HG02840 (cell line): ENCODE results near the gene ORMDL3.
A peak's percentile ranks its signal among the peaks of the same experiment; 100 is the strongest.
"Not testable (repeated sequence)": the region's sequence is repeated elsewhere in the genome, so short reads cannot be mapped to it uniquely, and the experiment has no call there.

Experiments used
- ATAC-seq: cut with Tn5 transposase; IDR thresholded peaks from one replicate; pipeline ENCODE4 v1.9.1; 2021; ENCODE audit warnings: mild to moderate bottlenecking, moderate library complexity, moderate number of reproducible peaks; ENCODE audit not compliant: unreplicated experiment, low FRiP score

ORMDL3 gene

DNA sequence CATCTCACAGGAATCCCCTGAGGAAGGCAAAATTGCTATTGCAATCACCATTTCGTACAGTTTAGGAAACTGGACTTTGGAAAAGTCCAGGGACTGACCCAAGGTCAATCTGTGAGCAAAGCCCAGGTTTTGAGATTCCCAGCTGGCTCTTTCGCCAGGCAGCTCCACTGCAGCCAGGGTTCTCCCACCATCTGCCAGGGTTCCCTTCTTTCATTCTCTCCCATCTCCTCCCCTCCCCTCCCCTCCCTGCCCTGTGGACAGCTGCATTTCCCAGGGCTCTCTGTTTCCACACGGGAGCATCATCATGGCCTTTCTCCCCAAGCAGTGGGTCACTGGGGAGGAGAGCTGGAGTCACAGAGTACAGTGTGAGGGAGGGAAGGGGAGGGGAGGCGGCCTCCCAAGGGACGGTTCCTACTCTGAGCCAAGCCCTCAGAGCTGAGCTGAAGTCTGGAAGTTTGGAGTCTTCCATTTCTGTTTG lies 23.5 kb upstream of the ORMDL3 start:
- ATAC-seq = no peak

DNA sequence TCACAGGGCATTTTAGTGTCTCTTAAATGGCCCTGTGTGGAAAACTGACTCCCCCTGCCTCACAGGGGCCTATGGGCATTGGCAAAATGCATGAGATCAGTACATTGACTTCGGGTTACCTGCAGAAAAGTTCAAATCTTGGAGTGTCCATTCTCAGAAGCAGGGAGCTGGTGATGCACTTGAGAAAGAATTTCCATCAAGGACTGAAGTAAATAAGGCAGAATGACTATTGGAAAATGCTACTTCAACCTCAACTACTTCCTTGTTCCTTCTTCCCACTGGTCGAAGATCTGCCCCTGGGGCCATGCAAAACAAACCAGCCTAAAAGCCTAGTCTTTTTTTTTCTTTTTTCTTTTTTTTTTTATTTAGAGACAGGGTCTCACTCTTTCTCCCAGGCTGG lies 21.6 kb upstream of the ORMDL3 start:
- ATAC-seq = no peak

DNA sequence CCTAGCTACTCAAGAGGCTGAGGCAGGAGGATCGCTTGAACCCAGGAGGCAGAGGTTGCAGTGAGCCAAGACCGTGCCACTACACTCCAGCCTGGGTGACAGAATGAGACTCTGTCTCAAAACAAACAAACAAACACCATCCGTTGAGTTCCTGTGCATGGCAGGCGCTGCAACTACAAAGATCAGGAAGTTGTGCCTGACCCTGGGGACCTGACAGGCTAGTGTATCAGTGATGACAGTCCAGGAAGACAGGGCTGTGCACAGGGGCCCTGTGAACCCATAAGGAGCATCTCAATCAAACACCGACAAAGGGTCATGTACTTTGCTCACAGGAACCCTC lies 21.1 kb upstream of the ORMDL3 start:
- not testable (repeated sequence) for ATAC-seq

DNA sequence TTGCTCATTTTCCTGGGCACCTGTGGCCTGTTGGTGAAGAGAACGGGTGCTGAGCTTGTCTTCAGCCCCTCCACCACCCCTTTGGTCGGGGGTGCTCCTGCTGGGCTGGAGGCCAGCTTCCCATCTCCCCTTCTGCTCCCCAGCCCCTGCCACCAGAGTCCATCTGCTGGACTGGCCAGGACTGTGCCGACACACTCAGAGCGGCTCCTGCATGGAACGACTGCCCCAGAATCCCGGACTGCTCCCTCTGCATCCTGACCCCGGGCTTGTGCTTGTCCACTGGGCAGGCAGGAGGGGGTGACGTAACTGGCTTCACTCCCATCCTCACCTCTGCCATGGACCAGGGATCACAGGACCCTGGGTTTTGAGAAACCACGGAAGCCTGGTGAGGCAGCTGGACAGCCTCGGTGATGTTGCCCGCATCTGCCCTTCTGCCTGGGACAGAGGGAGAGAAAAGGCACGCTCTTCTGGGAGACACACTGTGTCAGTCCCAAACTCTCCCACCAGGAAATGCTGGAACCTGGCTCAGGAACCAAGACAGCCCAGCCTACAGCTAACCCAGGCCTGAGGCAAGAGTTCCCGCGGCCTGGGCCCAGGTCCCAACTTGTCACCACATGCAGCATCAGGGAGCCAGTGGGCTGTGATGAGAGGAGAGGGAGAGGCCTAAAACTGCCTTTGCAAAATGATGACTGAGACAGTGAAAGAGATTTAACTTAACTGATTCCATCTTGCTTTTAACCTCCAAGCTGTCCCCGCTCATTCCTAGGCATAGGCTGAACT lies 19.3 kb upstream of the ORMDL3 start:
- ATAC-seq = no peak

DNA sequence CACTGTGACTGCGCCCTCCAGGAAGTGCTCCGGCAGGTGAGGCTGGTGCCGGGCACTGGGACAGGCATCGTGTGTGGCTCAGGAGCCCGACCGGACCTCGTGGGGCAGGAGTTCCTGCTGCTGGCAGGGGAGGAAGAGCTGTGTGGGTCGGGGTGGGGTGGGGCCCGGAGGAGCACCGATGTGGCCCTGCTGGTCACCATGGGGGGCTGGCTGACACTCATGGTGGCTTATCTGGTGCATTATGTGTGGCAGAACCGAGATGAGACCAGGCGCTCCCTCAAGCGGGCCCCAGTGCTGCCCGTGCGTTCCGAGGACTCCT lies 17.0 kb upstream of the ORMDL3 start:
- no peak for ATAC-seq

DNA sequence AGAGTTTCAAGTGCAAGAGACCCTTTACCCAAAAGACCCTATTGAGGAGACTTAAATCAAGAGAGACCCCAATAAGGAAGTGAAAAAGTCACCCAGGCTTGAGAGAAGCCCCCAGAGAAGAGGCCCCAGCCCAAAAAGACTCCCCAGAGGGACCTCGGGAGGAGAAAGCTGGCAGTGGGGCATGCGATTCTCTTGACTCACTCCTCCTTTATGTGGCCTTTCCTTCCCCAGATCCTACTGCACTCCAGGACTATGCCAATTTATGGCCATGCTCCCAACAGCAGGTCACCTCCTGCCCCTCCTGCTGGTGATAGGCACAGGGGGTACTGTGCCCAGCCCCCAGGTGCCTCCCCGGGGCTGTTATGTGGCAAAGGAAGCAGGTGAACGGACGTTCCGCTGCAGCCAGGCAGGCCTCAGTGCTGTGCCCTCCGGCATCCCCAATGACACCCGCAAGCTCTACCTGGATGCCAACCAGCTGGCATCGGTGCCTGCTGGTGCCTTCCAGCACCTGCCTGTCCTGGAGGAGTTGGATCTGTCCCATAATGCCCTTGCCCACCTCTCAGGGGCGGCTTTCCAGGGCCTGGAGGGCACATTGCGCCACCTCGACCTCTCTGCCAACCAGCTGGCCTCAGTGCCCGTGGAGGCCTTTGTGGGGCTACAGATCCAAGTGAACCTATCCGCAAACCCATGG lies 16.4 kb upstream of the ORMDL3 start:
- ATAC-seq = no peak

DNA sequence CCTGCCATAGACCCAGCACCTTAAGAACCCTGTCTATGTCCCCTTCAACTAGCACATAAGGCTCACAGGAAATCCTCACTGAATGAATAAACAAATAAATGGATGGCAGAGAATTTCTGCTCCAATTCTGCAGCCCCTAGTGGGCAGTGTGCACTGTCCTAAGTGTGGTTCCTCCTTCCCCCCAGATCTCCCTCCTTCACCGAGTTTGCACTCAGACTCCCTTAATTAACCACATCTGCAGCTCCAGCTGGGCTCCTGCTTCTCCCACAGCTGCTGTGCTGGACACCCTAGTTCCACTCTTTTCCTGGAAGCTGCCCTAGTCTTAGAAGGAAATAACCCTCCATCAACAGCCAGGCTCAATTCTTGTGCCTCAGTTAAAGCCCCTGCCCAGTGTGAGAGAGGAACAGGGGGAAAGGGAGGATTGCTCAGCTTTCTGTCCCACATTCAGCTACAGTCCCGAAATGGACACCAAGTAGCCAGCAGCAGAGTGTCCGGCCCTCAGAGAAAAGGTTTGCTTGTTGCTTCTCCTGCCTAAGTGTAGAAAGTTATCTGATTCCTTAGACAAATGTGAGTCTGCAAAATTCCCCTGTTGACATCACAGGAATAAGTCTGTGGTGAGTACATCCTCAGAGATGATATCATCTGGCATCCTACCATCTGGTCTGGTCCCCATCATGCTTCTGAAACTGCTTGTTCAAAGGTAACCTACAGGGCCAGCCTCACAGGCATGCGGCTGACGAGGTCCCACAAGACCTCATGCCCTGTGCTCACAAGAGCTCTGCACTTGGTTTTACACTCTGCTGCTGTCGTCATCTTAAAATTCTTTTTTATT lies 12.4 kb upstream of the ORMDL3 start:
- no peak for ATAC-seq

DNA sequence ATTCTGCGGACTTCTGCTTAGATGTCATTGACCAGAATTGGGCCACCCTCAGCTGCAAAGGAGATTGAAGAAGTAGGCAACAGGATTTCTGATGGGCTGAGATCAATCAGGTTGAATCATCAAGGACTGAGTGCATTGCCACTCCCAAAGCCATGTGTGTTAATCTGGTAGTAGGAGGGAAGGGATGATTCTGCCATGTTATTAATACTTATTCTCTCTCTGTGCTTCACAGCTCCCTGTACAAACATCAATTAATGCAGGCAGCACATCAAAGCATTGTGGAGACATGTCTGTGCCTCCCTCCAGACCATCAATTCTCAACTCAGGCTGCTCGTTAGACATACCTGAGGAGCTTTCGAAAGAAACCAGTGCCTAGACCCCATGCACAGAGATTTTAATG lies 11.7 kb upstream of the ORMDL3 start:
- no peak for ATAC-seq

DNA sequence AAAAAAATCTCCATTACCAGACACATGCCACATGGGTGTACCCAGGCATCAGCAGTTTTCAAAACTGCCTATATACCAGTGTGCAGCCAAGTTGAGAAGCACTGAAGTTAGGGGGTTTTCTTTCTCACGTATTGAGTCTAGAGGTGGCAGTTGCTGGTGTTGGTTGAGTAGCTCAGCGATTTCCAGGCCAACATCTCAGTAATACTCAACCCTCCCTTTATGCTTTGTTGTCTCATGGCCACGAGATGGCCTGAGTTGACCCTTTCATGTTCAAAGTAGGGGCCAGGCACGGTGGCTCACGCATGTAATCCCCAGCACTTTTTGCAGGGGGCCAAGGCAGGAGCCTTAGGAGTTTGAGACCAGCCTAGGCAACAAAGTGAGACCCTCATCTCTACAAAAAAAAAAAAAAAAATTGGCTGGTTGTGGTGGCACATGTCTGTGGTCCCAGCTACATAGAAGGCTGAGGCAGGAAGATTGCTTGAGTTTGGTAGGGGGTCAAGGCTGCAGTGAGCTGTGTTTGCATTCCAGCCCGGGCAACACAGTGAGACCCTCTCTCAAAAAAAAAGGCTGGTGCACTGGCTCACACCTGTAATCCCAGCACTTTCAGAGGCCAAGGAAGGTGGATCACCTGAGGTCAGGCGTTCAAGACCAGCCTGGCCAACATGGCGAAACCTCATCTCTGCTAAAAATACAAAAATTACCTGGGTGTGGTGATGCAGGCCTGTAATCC lies 10.9 kb upstream of the ORMDL3 start:
- no peak for ATAC-seq

DNA sequence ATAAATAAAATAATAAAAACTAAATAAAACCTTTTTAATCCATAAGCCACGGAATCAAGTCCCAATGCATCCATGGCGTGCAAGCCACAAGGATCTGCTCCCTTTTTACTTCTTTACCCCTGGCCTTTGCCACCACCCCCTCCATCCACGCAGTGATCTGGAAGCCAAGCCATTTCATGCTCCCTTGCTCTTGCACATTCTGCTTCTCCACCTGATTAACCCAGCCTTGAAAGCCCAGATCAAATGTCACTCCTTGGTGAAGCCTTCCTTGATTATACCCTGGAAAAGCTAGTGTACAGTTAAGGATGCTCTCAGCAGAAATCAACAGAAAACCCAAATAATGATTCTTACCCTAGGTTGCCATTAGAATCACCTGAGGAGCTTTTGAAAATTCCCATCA lies 10.0 kb upstream of the ORMDL3 start:
- no peak for ATAC-seq

DNA sequence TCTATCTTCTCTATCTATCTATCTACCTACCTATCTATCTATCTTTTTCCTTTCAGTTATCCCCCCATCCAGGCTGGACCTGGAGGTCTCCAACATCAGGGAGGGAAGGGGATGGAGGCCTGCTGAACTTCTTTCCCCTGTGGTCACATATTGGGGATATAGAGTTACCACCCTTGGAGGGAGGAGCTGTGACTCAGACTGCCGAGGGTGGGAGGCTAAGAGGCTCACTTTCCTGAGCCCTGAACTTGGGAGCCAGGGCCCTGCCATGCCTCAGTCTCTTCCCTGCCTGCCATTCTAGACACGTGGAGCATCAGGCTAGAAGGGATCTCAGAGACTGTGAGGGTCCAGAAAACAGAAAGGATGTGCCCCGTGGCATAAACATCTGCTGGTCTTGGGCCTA lies 8.5 kb upstream of the ORMDL3 start:
- no peak for ATAC-seq

DNA sequence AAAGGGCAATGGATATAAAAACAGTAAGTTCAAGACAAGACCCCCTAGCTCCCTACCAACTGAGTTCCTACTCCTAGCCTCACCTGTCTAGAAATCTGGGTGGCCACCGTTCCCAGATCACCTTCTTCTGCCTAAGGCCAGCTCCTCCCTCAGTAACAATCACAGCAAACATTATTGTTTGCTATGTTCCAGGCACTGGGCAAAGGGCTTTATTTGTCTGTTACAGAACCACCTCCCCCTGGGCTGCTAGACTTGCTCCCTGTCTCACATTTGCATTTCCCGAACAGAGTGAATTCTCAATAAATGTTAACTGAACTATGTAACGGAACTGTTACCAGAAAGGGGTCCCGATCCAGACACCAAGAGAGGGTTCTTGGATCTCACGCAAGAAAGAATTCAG lies 6.9 kb upstream of the ORMDL3 start:
- no peak for ATAC-seq

DNA sequence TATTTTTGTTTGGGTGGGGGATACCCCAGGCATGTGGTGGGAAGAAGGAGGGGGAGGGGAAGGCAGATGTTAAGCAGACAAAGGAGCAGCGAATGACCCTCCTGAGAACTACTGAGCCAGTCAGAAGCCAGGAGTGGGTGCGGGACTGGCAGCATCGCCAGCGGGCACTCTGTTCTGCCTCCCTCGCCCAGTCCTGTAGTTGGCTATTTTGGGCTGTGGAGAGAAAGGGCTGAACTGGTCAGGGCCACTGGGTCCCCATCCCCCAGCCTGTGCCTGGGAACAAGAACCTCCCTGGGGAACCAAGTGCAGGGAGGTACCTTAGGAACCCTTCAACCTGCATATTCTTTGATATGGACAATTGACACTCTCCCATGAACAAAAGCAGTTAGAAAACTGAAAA lies 6.5 kb upstream of the ORMDL3 start:
- ATAC-seq = no peak

DNA sequence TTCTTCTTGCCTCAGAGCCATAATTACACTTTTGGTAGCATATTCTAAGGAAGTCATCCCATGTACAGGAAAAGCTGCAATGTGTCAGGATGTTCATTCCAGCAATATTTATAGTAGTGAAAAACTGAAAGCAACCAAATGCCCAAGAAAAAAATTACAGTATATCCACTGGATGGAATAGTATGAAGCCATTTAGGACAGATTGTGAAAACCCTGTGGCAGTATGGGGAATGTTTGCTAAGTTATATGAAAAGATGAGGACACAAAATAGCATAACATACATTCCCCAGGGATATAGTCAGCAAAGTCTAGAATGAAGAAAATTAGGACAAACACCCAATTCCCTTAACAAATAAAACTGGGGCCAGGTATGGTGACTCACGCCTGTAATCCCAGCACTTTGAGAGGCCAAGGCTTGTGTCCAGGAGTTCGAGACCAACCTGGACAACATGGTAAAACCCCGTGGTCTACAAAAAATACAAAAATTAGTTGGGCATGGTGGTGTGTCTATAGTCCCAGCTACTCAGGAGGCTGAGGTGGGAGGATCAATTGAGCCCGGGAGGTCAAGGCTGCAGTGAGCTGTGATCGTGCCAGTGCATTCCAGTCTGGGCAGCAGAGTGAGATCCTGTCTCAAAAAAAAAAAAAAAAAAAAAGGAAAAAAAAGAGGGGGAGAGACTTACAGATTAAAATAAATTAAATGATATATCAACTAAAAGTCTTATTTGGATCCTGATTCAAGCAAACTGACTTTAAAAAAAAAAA lies 2.4 kb upstream of the ORMDL3 start:
- ATAC-seq = no peak

DNA sequence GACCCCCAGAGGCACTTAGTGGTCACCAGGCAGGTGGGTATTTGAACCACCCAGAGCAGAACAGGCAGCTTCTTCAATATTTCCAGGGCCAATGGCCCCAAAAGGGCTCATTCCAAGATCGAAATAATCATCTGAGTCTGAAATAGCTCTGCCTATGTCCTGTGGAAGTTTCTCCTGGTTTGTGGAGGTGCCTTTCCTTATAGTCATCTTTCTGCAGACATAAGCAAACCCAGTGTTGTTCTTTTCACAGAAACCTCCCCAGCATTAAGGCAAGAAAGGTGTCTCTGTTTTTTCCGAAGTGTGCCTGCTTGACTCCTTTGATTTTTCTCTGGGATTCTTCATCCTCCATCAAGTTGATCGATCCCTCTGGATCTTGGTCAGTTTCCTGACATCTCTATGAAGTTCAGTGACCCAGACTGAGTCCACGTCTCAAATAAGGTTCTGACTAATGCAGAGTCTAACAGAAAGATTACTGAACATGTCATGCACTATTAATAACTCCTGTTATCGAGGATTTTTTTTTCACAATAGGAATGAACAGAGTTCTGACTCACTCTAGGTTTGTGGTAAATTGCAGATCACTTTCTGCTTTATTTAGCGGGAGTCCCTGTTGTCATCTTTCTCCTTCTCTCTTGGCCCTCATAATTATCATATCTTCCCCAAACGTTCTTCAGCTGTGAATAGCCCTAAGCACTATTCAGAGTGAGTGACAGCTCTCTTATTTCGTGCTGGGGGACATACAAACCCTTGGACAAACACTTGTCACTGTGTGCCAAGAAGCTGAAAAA lies 1.7 kb upstream of the ORMDL3 start:
- no peak for ATAC-seq

DNA sequence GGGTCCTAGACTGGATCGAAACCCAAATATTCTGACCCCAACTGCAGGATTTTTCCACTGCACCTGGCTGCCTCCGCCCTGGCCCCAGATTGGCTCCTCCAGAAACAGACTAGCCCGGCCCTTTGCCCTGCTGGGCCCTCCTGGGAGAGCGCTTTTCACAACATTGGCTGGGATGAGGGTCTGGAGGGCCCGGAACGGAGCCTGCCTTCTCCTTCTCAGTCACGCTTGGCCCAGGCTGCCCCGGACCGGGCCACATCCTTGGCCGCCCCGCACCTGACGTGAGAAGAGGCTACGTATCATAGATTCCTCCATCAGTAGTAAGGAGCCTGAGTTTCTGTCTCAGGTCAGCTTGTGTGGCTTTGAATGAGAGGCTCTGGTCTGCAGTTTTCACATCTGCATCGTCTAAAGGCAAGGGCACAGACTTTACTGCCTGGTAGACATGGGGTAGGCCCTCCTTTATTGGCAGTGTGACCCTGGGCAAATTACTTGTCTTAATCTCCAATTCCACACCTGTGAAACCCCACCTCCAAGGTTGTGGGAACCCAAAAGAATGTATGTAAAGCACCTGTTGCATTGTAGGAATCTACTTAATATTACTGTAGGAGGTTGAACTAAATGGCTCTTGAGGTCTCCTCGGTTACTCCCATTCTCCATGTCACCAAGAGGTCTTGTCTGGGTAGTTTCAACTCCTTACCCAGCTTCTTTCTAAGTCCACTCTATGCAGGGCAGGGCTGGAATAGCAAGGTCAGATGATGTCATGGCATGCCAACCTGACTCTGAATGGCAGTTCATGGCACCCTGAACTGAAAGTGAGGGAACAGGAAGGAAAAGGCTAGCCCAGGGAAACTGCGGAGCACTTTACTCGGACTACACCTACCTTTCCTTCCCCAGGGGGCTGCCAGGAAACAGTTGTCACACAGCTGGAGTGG lies 792 bp upstream of the ORMDL3 start:
- peak; percentile 17 for ATAC-seq

DNA sequence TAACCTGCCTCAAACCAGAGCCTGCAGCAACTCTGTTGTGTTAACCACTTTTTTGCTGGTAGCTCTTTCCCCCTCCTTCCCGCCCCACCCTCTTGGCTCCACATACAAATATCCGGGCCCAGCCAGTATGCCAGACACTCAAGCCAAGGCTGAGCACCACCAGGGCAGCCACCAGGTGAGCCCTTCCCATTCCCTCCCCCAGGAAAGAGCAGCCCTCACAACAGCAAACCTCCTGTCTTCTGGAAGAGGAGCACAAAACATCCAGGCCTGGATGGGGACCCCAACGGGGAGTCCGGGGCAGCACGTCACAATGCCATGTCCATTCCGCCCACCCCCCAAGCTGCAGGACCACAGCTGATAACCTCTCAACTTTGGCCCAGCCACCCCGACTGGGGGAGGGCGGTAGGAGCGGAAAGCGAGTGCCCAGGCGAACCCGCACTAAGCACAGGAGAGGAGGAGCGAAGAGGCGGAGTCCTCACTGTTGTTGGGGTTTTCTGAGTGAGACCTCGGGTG lies 757 bp downstream of the ORMDL3 start:
- ATAC-seq = no peak

DNA sequence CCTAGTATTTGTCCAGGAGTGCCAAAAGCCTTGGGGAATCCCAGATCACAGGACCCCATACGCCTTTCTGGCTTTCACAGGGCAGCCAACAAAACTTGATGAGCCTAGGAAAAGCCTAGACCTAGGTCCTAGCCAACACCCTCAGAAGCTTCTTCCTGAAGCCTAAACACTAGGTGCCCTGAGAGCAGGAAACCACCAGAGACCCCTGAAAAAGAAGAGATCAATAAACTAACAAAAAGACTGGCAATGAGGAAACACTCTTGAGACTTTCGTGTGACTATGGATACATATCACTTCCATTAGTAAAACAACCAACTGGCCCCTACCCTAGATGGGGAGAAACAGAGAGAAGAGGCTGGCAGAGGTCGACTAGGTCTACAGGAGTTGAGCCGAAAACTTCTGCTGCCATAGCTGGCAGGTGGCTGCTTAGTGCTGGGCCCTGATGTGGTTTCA lies 1.2 kb downstream of the ORMDL3 start:
- no peak for ATAC-seq
